Stimulated activated CD8-positive, alpha-beta memory T cell treated with anti-CD3 and anti-CD28 coated beads, Interleukin-15, amount 100 ng/mL, for 1 hour (primary cell): Measurements from ENCODE around the gene COPS7A.

Source experiments
- DNase-seq: peaks from one replicate; pipeline ENCODE4 v3.0.0-alpha.2; 2020; ENCODE audit warnings: low read depth

COPS7A gene

GRCh38 chr12:6769666-6770065, 45.8 kb downstream of the COPS7A start:
- no peak for DNase-seq

- DNase-seq: no peak
These were observed 46.2 kb downstream of the COPS7A start for GRCh38 chr12:6770094-6770493.

GRCh38 chr12:6770600-6770999, 46.8 kb downstream of the COPS7A start:
- DNase-seq: no peak

GRCh38 chr12:6771091-6771495, 47.2 kb downstream of the COPS7A start:
- no peak for DNase-seq

GRCh38 chr12:6771509-6772330, 47.9 kb downstream of the COPS7A start:
- no peak for DNase-seq

- DNase-seq: peak; percentile 44
These were observed 48.5 kb downstream of the COPS7A start, which contains the start of gene LAG3 for GRCh38 chr12:6772331-6772695. Gene LAG3 (plus strand): TSS chr12:6772520. CDS start chr12:6772853, 333 bp downstream.

- no peak for DNase-seq
These were observed 49.1 kb downstream of the COPS7A start for GRCh38 chr12:6772726-6773589.

GRCh38 chr12:6773590-6774351, 49.9 kb downstream of the COPS7A start:
- no peak for DNase-seq

- no peak for DNase-seq
These were observed 50.7 kb downstream of the COPS7A start for GRCh38 chr12:6774499-6775062.

- DNase-seq: no peak
These were observed 51.6 kb downstream of the COPS7A start for GRCh38 chr12:6775185-6776174.

- no peak for DNase-seq
These were observed 53.5 kb downstream of the COPS7A start for GRCh38 chr12:6777386-6777785.

GRCh38 chr12:6778217-6778573, 54.3 kb downstream of the COPS7A start:
- no peak for DNase-seq

- peak; percentile 77 for DNase-seq
These were observed 55.0 kb downstream of the COPS7A start for GRCh38 chr12:6778574-6779550.

GRCh38 chr12:6779708-6780432, 56.0 kb downstream of the COPS7A start:
- no peak for DNase-seq

GRCh38 chr12:6780573-6780972, 56.7 kb downstream of the COPS7A start:
- no peak for DNase-seq
